MCF 10A (cell line): Measurements from ENCODE around the gene LRRC42. TPM values are rescaled to one million over a fixed set of nuclear protein-coding genes. Genes with fewer than 3 reads are reported as not detected.

Experiments
- BruUV-seq: library from RNA; stranded (reverse); fragments of 400-500 nt; replicated peaks from 2 replicates; lab custom pipeline; 2021; lab: Mats Ljungman, UMichigan
- CTCF ChIA-PET: fragments of 300-600 bp; sonication (Branson Sonifier 250); formaldehyde crosslinking; extraction: SDS; loops from one replicate; lab custom pipeline; 2021; ENCODE audit warnings: antibody characterized with exemption, inconsistent platforms; lab: Yijun Ruan, JAX
- POLR2A ChIA-PET: fragments of 300-600, 350-650 bp; sonication (Branson Sonifier 250); formaldehyde crosslinking; extraction: SDS; loops from one replicate; lab custom pipeline; 2020; ENCODE audit warnings: antibody characterized with exemption, inconsistent platforms; lab: Yijun Ruan, JAX
- DNase-seq: peaks from one replicate; pipeline ENCODE4 v3.0.0-alpha.2; 2018; ENCODE audit not compliant: unreplicated experiment
- H3K27ac Mint-ChIP-seq: one replicate; pipeline ENCODE4 v1.8.0; 2022; ENCODE audit warnings: mild to moderate bottlenecking, low read depth, mixed read lengths; ENCODE audit not compliant: unreplicated experiment
- H3K27me3 Mint-ChIP-seq: one replicate; pipeline ENCODE4 v1.8.0; 2022; ENCODE audit warnings: mixed read lengths; ENCODE audit not compliant: insufficient read depth, unreplicated experiment
- H3K36me3 Mint-ChIP-seq: one replicate; pipeline ENCODE4 v1.8.0; 2022; ENCODE audit warnings: mild to moderate bottlenecking, moderate library complexity, mixed read lengths; ENCODE audit not compliant: insufficient read depth, unreplicated experiment
- H3K4me1 Mint-ChIP-seq: one replicate; pipeline ENCODE4 v1.8.0; 2022; ENCODE audit warnings: mixed read lengths; ENCODE audit not compliant: insufficient read depth, unreplicated experiment
- H3K4me3 Mint-ChIP-seq: one replicate; pipeline ENCODE4 v1.8.0; 2022; ENCODE audit warnings: mild to moderate bottlenecking, moderate library complexity, mixed read lengths; ENCODE audit not compliant: unreplicated experiment
- H3K9me3 Mint-ChIP-seq: one replicate; pipeline ENCODE4 v1.8.0; 2022; ENCODE audit warnings: mixed read lengths; ENCODE audit not compliant: unreplicated experiment
- intact Hi-C: fragments of 100-400 bp; cut with micrococcal nuclease; formaldehyde crosslinking; loops from 2 replicates; pipeline ENCODE4 v1.14.1; 2022
- total RNA-seq: library from RNA; stranded (reverse); gene quantifications from 2 replicates; pipeline ENCODE4 v1.2.3, GENCODE V29; 2022
- TF ChIP-seq, protein P1 (sequence below): fragments of 200-600 bp; IDR thresholded peaks from one replicate; pipeline ENCODE4 v1.8.0; 2022; ENCODE audit warnings: antibody characterized with exemption, mild to moderate bottlenecking; ENCODE audit not compliant: unreplicated experiment

The LRRC42 gene
- total RNA-seq, 1 experiment from 2014 or later: 41.2 TPM

DNA sequence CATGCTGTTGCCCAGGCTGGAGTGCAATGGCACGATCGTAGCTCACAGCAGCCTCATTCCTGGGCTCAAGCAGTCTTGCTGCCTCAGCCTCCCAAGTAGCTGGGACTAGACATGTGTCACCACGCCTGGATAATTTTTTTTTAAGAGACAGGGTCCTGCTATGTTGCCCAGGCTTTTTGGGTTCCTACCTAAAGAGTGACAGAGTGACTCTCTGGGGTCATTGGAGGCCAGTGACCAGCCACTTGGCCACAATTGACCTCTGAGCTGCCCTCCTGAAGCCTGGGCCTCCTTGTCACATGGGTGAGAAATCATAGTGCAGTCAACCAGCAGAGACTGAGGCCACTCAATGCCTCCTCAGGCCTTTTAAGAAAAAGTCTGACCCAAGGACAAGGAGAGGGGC is 46.4 kb upstream of the LRRC42 start:
- H3K4me1 Mint-ChIP-seq: peaks cover 6% of the 10 kb centered on the region
- TF ChIP-seq, protein P1, sequence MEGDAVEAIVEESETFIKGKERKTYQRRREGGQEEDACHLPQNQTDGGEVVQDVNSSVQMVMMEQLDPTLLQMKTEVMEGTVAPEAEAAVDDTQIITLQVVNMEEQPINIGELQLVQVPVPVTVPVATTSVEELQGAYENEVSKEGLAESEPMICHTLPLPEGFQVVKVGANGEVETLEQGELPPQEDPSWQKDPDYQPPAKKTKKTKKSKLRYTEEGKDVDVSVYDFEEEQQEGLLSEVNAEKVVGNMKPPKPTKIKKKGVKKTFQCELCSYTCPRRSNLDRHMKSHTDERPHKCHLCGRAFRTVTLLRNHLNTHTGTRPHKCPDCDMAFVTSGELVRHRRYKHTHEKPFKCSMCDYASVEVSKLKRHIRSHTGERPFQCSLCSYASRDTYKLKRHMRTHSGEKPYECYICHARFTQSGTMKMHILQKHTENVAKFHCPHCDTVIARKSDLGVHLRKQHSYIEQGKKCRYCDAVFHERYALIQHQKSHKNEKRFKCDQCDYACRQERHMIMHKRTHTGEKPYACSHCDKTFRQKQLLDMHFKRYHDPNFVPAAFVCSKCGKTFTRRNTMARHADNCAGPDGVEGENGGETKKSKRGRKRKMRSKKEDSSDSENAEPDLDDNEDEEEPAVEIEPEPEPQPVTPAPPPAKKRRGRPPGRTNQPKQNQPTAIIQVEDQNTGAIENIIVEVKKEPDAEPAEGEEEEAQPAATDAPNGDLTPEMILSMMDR: no peak
- no peaks in the 10 kb centered on the region for H3K9me3 Mint-ChIP-seq
- no peak overlapping the region for H3K4me3 Mint-ChIP-seq
- CTCF ChIA-PET: interaction anchor here (0.8 to 1.8 kb wide), 6 partner anchors 12 to 60 kb away, joined by 3 to 5 read pairs (median 4); no protein-coding TSS in a partner anchor
- BruUV-seq: no TSS peak
- H3K27ac Mint-ChIP-seq: no peak overlapping the region
- POLR2A ChIA-PET: interaction anchor here (1.4 to 1.8 kb wide), 2 partner anchors 11 to 45 kb away, joined by 6 to 7 read pairs; partner anchors contain the start of gene IFT25
- H3K27me3 Mint-ChIP-seq: no peaks in the 10 kb centered on the region
- H3K36me3 Mint-ChIP-seq: no peaks in the 10 kb centered on the region
- intact Hi-C loops: loop anchor here (5.0 kb wide), 1 partner anchor 237 kb away; no protein-coding TSS in a partner anchor
- no peak for DNase-seq

DNA sequence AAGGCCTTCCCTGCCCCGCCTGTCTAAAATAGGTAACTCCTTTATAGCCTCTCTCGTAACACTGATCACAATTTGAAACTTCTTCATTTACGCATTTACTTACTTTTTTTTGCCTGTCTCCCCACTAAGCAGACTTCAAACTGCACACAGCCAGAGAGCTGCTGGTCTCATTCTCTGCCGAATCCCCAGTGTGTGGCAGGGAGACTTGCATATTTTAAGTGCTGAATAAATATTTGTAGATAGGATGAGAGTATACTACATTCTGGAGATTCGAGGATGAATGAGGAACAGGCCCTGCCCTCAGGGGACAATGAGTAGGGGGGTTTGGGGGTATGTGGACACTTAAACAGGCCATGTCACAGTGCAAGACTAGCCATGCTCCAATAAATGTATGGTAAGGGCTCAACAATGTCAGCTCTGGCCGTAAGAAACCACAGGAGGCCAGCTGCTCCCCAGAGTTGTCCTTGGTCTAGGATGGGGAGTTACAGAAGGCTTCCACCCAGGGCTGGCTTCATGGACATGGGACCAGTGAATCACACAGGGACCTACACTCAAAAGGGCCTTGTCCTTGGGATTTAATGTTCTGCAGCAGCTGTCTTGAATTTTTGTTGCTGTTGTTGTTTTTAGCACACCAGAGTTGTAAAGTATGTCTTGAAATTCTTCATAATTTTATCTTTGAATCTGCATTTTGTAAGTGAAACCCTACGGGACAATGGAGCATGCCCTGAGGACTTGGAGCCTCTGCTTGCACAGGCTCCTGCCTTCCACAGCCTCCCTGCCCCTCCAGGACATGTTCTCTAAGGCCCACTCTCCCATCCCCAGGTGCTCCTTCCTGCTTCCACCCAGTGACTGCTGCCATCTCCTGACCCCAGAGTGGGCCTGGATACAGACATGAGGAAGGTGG is 43.7 kb upstream of the LRRC42 start:
- POLR2A ChIA-PET: interaction anchor here (0.6 to 1.0 kb wide), 2 partner anchors 10 to 124 kb away, joined by 3 to 4 read pairs; no protein-coding TSS in a partner anchor
- Mint-ChIP-seq H3K27me3 (no peaks in the 10 kb centered on the region), H3K36me3 (no peaks in the 10 kb centered on the region), H3K4me3 (no peak overlapping the region), H3K4me1 (no peaks in the 10 kb centered on the region), H3K9me3 (no peaks in the 10 kb centered on the region), H3K27ac (no peak overlapping the region)
- CTCF ChIA-PET: no interaction called here
- DNase-seq: no peak
- intact Hi-C loops: loop anchor here (5.0 kb wide), 1 partner anchor 240 kb away; no protein-coding TSS in a partner anchor
- no TSS peak for BruUV-seq
- TF ChIP-seq, protein P1: no peak

DNA sequence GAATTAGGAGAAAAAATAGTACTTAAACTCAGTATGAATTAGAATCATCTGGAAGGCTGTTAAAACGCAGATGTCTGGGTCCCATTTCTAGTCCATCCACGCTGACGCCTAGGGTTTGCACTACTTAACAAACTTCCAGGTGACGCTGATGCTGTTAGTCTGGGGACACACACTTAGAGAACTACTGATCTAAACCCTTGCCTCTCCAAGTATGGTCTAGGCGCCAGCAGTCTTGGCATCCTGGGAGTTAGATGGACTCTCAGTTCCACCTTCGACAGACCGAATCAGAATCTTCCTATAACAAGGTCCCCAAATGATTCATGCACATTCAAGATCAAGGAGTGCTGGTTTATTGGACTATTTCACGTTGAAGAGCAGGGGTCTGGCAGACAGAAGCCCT is 40.6 kb upstream of the LRRC42 start:
- ChIA-PET CTCF (interaction anchor here (0.6 to 1.0 kb wide), 2 partner anchors 54 to 178 kb away, joined by 3 to 6 read pairs; no protein-coding TSS in a partner anchor), POLR2A (no interaction called here)
- TF ChIP-seq, protein P1: no peak
- Mint-ChIP-seq H3K36me3 (peaks cover 5% of the 10 kb centered on the region), H3K27me3 (no peaks in the 10 kb centered on the region), H3K4me1 (no peaks in the 10 kb centered on the region), H3K27ac (no peak overlapping the region), H3K4me3 (no peak overlapping the region), H3K9me3 (no peaks in the 10 kb centered on the region)
- DNase-seq: no peak
- intact Hi-C loops: no loop called here
- no TSS peak for BruUV-seq

DNA sequence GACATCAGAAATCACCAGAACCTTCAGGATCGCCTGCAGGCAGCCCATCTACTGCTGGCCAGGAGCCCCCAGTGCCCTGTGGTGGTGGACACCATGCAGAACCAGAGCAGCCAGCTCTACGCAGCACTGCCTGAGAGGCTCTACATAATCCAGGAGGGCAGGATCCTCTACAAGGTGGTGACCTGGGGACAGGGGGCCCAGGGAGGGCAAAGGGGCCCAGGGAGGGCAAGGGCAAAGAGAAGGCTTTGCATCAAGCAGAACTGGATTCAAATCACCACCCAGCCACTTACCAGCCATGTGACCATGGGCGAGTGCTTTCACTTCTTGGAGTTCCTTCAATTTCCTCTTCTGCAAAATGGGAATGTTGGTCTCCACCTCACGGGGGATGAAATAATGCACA is 40.0 kb upstream of the LRRC42 start:
- ChIA-PET POLR2A (no interaction called here), CTCF (no interaction called here)
- Mint-ChIP-seq H3K36me3 (peaks cover 5% of the 10 kb centered on the region), H3K4me1 (no peaks in the 10 kb centered on the region), H3K4me3 (no peak overlapping the region), H3K9me3 (no peaks in the 10 kb centered on the region), H3K27me3 (no peaks in the 10 kb centered on the region), H3K27ac (no peak overlapping the region)
- TF ChIP-seq, protein P1: no peak
- intact Hi-C loops: no loop called here
- BruUV-seq: no TSS peak
- DNase-seq: no peak
